Fibroblast of pulmonary artery (primary cell): ENCODE data around the gene PTBP2.

Source experiments
- DNase-seq: peaks from one replicate; pipeline ENCODE4 v3.0.0-alpha.2; 2010; ENCODE audit warnings: low read depth
- H3K4me3 ChIP-seq: replicated peaks from 2 replicates; pipeline ENCODE4 v1.5.1; 2011; ENCODE audit warnings: low read depth, mild to moderate bottlenecking, control low read depth, low read length, moderate library complexity
- CTCF ChIP-seq: IDR thresholded peaks from 2 replicates; pipeline ENCODE4 v1.5.1; 2011; ENCODE audit warnings: mild to moderate bottlenecking, control low read depth, low read length, inconsistent platforms; ENCODE audit errors: missing control alignments

PTBP2 gene

GRCh38 chr1:96721416-96722160, at the start of gene PTBP2:
TSS of gene PTBP2 (plus strand) at chr1:96721784. CDS start at chr1:96721865, 81 bp downstream.
- DNase-seq: peak; percentile 76
- H3K4me3 ChIP-seq: peak within 1 kb of the TSS; percentile 91
- no peak for TF ChIP-seq CTCF

GRCh38 chr1:96674915-96675314, 46.7 kb upstream of the PTBP2 start:
- DNase-seq: no peak
- no peak for TF ChIP-seq CTCF
- no peak overlapping the region for H3K4me3 ChIP-seq

GRCh38 chr1:96682056-96682455, 39.5 kb upstream of the PTBP2 start:
- no peak for DNase-seq
- no peak for TF ChIP-seq CTCF
- no peak overlapping the region for H3K4me3 ChIP-seq

- no peak overlapping the region for H3K4me3 ChIP-seq
- TF ChIP-seq CTCF: no peak
- DNase-seq: peak; percentile 18
Measured at GRCh38 chr1:96683931-96684330, 37.7 kb upstream of the PTBP2 start.

GRCh38 chr1:96684744-96685143, 36.8 kb upstream of the PTBP2 start:
- no peak overlapping the region for H3K4me3 ChIP-seq
- DNase-seq: no peak
- no peak for TF ChIP-seq CTCF

GRCh38 chr1:96688767-96689166, 32.8 kb upstream of the PTBP2 start:
- H3K4me3 ChIP-seq: no peak overlapping the region
- no peak for TF ChIP-seq CTCF
- DNase-seq: peak; percentile 19

- TF ChIP-seq CTCF: no peak
- H3K4me3 ChIP-seq: no peak overlapping the region
- DNase-seq: no peak
Measured at GRCh38 chr1:96695954-96696353, 25.6 kb upstream of the PTBP2 start.
